Effector memory CD8-positive, alpha-beta T cell (primary cell): ENCODE data around the gene C2orf76.

ENCODE experiments used
- ATAC-seq: fragments of 150-1000 bp; cut with Tn5 transposase; replicated peaks from 2 replicates; pipeline ENCODE4 v1.10.0; 2021; ENCODE audit warnings: mild to moderate bottlenecking, moderate library complexity
- DNase-seq, 3 experiments: peaks; one replicate each; pipeline ENCODE4 v3.0.0; 2021
- H3K27ac Mint-ChIP-seq, 2 donors: one replicate each; pipeline ENCODE4 v1.8.0; 2022; ENCODE audit warnings: mild to moderate bottlenecking in 2 of 2, mixed read lengths in 2 of 2, moderate library complexity in 2 of 2
- H3K27me3 Mint-ChIP-seq, 2 donors: one replicate each; pipeline ENCODE4 v1.8.0; 2022; ENCODE audit warnings: mixed read lengths in 2 of 2
- H3K36me3 Mint-ChIP-seq: one replicate; pipeline ENCODE4 v1.8.0; 2022; ENCODE audit warnings: mild to moderate bottlenecking, moderate library complexity, mixed read lengths; ENCODE audit not compliant: insufficient read depth
- H3K4me1 Mint-ChIP-seq, 2 donors: one replicate each; pipeline ENCODE4 v1.8.0; 2022; ENCODE audit warnings: low read depth in 2 of 2, mixed read lengths in 2 of 2
- H3K4me3 Mint-ChIP-seq, 2 donors: one replicate each; pipeline ENCODE4 v1.8.0; 2022; ENCODE audit warnings: mild to moderate bottlenecking in 2 of 2, mixed read lengths in 2 of 2, moderate library complexity in 2 of 2
- H3K9me3 Mint-ChIP-seq, 2 donors: one replicate each; pipeline ENCODE4 v1.8.0; 2022; ENCODE audit warnings: mixed read lengths in 2 of 2

Gene C2orf76

DNA sequence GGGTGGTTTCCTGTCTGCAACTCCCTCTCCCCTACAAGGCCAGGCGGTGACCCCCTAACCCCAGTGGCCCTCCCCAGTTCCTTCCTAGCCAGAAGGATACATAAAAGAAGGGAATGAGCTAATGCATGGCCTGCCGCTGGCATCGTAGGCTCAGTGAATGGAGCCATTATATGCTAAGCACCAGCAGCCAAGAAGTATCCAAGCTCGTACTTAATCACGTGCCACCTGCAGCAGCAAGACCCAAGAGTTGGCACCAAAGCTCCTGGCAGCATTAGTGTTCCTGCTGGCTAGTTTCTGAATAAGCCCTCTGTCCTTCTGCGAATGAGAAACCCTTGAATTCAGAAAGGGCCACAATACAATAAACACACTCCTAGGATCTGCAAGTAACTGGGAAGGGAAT, 4.5 kb upstream of the C2orf76 start:
- Mint-ChIP-seq H3K27ac (no peak overlapping the region), H3K4me1 (peaks cover 23 to 24% of the 10 kb centered on the region in 2 donors), H3K9me3 (peaks cover 0 to 3% of the 10 kb centered on the region in 2 donors), H3K36me3 (peaks cover 65% of the 10 kb centered on the region), H3K27me3 (no peaks in the 10 kb centered on the region), H3K4me3 (no peak overlapping the region)
- no peak for ATAC-seq
- DNase-seq, result no peak

DNA sequence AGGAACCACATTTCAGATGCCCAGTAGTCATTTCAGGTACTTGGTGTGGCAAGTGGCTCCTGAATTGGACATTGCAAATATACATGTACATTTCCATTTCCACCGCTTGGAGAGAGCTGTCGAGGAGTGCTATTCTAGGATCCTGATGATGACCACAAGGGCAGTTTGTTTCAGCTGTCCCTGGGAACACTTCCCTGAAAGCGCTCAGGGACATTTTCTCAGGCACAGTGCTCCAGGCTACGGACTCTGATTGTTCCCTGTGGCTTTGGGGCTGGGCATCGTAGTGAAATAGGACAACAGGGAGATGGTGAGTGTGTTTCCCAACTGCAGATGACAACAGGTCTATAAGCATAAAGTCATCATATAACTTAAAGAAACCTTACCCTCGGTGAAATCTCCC, 3.2 kb upstream of the C2orf76 start:
- no peak overlapping the region for H3K27ac Mint-ChIP-seq
- peaks cover 62% of the 10 kb centered on the region for H3K36me3 Mint-ChIP-seq
- H3K27me3 Mint-ChIP-seq, result no peaks in the 10 kb centered on the region
- H3K4me1 Mint-ChIP-seq, result peaks cover 36% of the 10 kb centered on the region in 2 donors
- no peak overlapping the region for H3K4me3 Mint-ChIP-seq
- peaks cover 0 to 3% of the 10 kb centered on the region in 2 donors for H3K9me3 Mint-ChIP-seq
- DNase-seq, result no peak
- no peak for ATAC-seq

- Mint-ChIP-seq H3K27ac (peak overlapping the region; percentile 94 to 100), H3K4me1 (peaks cover 39 to 57% of the 10 kb centered on the region in 2 donors), H3K36me3 (peaks cover 54% of the 10 kb centered on the region), H3K27me3 (no peaks in the 10 kb centered on the region), H3K9me3 (no peaks in the 10 kb centered on the region), H3K4me3 (peak overlapping the region; percentile 97 to 100)
- ATAC-seq (peak; percentile 27), DNase-seq (peak; percentile 24 to 29 (median 28))
Measured at GRCh38 chr2:119367472-119368099, 952 bp upstream of the C2orf76 start.

DNA sequence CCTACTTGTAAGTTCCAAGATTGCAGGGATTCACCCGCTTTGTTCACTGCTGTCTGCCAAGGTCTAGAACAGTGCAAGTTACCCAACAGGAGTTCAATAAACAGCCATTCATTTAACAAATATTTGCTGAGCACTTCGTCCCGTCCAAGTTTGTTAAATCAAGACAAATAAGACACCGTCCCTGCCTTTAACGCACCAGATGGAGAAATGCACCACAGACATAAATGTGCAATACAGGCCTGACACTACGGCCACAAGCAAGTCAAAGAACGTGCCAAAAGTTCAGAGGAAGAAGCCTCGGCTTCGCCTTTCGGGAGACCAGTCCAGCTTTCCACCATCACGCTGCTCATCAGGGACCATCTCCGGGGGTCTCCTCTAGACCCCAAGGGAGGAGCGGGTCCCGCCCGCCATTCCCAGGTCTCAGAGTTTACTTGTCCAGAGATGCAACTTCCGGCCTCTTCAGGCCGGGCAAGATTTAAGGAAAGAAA, 429 bp downstream of the C2orf76 start:
- ATAC-seq, result peak; percentile 8
- DNase-seq, result peak in 1 of 3 experiments; percentile 11
- Mint-ChIP-seq H3K4me1 (peaks cover 40 to 59% of the 10 kb centered on the region in 2 donors), H3K36me3 (peaks cover 42% of the 10 kb centered on the region), H3K4me3 (peak overlapping the region; percentile 97 to 100), H3K27me3 (no peaks in the 10 kb centered on the region), H3K27ac (peak overlapping the region; percentile 94 to 100), H3K9me3 (no peaks in the 10 kb centered on the region)

DNA sequence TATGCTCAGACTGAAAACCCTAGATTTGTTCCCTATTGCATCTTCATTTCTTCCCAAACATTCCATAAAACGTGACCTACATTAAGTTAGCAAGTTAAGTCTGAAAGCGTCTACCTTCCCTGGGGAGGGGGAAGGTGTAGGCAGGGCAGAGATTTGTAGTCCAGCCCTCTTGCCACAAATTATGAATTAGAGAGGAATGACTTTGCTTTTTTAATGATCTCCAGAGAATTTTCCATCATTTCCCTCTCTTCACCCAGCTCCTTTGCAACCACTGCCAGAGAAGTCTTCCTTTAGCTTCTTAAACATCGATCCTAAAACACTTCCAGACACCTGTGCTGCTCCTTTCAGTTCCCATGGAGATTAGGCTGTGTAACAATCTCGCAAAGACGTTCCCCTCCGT, 1.2 kb downstream of the C2orf76 start:
- Mint-ChIP-seq H3K4me3 (peak overlapping the region; percentile 97 to 100), H3K36me3 (peaks cover 37% of the 10 kb centered on the region), H3K9me3 (no peaks in the 10 kb centered on the region), H3K4me1 (peaks cover 40 to 59% of the 10 kb centered on the region in 2 donors), H3K27ac (peak overlapping the region; percentile 94 to 100), H3K27me3 (no peaks in the 10 kb centered on the region)
- DNase-seq (no peak), ATAC-seq (no peak)

DNA sequence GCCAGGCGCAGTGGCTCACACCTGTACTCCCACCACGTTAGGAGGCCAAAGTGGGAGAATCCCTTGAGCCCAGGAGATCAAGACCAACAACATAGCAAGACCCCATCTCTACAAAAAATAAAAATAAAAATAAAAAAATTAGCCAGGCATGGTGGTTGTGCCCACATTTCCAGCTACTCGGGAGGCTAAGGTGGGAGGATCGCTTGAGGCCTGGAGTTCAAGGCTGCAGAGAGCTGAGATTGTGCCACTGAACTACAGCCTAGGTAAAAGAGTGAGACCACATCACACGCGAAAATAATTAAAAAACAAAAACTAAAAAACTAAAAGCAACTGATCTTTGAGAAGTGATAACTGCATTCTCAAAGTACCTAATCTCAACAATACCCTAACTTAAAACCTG, 1.8 kb downstream of the C2orf76 start:
- peaks cover 38 to 55% of the 10 kb centered on the region in 2 donors for H3K4me1 Mint-ChIP-seq
- no peaks in the 10 kb centered on the region for H3K27me3 Mint-ChIP-seq
- peaks cover 33% of the 10 kb centered on the region for H3K36me3 Mint-ChIP-seq
- ATAC-seq (no peak), DNase-seq (no peak)
- H3K27ac Mint-ChIP-seq, result peak overlapping the region in 1 of 2 donors; percentile 94
- H3K9me3 Mint-ChIP-seq, result no peaks in the 10 kb centered on the region
- peak overlapping the region; percentile 97 to 100 for H3K4me3 Mint-ChIP-seq

DNA sequence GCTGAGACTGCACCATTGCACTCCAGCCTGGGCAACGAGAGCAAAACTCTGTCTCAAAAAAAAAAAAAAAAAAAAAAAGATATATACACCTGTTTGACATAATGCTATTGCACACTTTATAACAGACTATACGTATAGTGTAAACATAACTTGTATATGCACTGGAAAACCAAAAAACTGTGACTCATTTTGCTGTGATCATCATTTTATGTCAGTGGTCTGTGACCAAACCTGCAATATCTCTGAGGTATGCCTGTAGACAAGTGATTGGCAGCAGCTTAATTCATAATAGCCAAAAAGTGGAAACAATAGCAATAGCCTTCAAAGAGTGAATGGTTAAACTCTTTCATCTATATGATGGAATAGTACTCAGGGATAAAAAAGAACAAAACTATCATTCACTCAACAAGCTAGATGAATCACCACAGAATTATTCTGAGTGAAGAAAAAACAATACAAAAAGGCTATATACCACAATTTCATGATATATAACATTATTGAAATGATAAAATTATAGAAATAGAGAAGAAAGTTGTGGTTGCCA, 6.1 kb downstream of the C2orf76 start:
- Mint-ChIP-seq H3K9me3 (no peaks in the 10 kb centered on the region), H3K27me3 (no peaks in the 10 kb centered on the region), H3K4me3 (no peak overlapping the region), H3K27ac (no peak overlapping the region), H3K36me3 (no peaks in the 10 kb centered on the region), H3K4me1 (peaks cover 15 to 38% of the 10 kb centered on the region in 2 donors)
- ATAC-seq, result no peak
- DNase-seq, result no peak

- Mint-ChIP-seq H3K36me3 (no peaks in the 10 kb centered on the region), H3K9me3 (no peaks in the 10 kb centered on the region), H3K4me3 (no peak overlapping the region), H3K4me1 (peaks cover 9 to 32% of the 10 kb centered on the region in 2 donors), H3K27ac (no peak overlapping the region), H3K27me3 (no peaks in the 10 kb centered on the region)
- DNase-seq, result no peak
- ATAC-seq, result no peak
Measured at GRCh38 chr2:119359774-119360173, 6.9 kb downstream of the C2orf76 start.

GRCh38 chr2:119354860-119355259, 11.8 kb downstream of the C2orf76 start:
- no peaks in the 10 kb centered on the region for H3K9me3 Mint-ChIP-seq
- H3K4me1 Mint-ChIP-seq, result peaks cover 5 to 9% of the 10 kb centered on the region in 2 donors
- no peak overlapping the region for H3K4me3 Mint-ChIP-seq
- H3K36me3 Mint-ChIP-seq, result peaks cover 3% of the 10 kb centered on the region
- no peak overlapping the region for H3K27ac Mint-ChIP-seq
- H3K27me3 Mint-ChIP-seq, result no peaks in the 10 kb centered on the region
- no peak for DNase-seq
- no peak for ATAC-seq

DNA sequence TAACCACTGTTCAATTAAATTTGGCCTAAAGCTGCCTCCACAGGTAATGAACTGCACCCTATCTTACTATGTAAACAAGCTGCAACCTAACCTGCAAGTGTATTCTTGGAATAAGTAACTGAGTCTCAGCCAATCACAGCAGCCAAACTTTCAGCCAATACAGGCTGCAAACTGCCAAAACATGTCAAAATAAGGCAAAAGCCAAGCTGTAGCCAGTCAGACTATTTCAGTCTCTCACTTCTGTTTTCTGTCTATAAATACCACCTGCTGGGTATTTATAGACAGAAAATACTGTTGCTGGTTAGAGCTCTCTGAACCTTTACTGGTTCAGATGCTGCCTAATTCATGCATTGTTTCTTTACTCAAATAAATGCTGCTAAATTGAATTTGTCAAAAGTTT, 14.3 kb downstream of the C2orf76 start:
- no peak for ATAC-seq
- Mint-ChIP-seq H3K27ac (no peak overlapping the region), H3K36me3 (peaks cover 3% of the 10 kb centered on the region)

DNA sequence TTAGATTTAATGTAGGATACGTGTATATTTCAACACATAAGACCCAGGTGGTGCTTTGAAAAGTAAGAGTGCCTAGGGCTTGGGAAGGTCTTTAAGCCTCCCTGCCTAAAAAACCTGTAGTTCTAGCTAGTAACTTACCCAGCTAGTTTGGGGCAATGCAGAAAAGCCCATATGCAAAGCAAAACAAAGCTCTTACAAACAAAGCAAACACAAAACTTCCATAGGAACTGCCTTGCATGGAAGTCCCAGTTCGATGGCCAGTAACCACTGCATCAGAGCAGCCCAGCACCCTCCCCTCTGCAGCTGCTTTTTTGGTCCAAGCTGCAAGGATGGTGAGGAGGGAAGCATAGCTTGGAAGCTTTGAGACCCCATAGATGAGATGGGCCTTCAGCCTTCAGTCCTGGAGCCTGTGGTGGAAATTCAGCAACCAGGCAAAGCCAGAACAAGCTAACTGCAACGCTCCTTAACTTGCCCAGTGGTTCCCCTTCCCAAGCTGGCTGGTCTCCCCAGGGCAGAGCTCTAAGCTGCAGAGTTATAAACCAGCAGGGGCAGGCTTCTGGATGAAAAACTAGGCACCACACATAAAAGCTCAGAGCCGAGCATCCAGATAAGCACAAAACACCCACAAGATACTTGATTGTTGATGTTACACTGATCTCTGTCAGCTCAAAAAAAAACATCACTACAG, 16.2 kb downstream of the C2orf76 start:
- ATAC-seq, result no peak
- H3K27me3 Mint-ChIP-seq, result no peaks in the 10 kb centered on the region
- DNase-seq, result no peak
- H3K9me3 Mint-ChIP-seq, result no peaks in the 10 kb centered on the region
- H3K4me3 Mint-ChIP-seq, result no peak overlapping the region
- no peaks in the 10 kb centered on the region for H3K4me1 Mint-ChIP-seq
- peaks cover 3% of the 10 kb centered on the region for H3K36me3 Mint-ChIP-seq
- H3K27ac Mint-ChIP-seq, result no peak overlapping the region

More for the DNA sequence above, 14.3 kb downstream of the C2orf76 start:
- Mint-ChIP-seq H3K9me3 (no peaks in the 10 kb centered on the region), H3K4me3 (no peak overlapping the region), H3K27me3 (no peaks in the 10 kb centered on the region), H3K4me1 (peaks cover 4 to 9% of the 10 kb centered on the region in 2 donors)
- DNase-seq, result no peak

DNA sequence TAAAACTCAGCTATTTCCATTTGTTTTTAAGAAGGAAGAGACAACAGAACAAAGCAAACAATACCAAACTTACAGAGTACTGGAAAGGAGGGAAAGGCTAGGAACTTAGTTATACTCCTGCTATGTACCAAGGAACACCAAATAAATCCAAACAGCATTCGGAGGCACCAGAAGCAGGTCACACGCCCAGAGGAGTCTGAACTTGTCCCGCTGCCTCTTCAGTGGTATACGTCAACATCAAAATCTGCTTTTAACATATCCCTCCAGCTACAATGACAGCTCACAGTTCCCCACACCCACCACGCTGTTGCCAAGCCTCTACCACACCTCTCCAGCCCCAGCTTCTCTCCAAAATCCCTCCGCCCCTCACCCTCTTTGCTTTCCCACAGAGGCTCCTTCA, 17.3 kb downstream of the C2orf76 start:
- ATAC-seq, result no peak
- Mint-ChIP-seq H3K36me3 (peaks cover 3% of the 10 kb centered on the region), H3K9me3 (no peaks in the 10 kb centered on the region), H3K27ac (no peak overlapping the region), H3K4me3 (no peak overlapping the region), H3K27me3 (no peaks in the 10 kb centered on the region), H3K4me1 (no peaks in the 10 kb centered on the region)
- DNase-seq, result no peak

DNA sequence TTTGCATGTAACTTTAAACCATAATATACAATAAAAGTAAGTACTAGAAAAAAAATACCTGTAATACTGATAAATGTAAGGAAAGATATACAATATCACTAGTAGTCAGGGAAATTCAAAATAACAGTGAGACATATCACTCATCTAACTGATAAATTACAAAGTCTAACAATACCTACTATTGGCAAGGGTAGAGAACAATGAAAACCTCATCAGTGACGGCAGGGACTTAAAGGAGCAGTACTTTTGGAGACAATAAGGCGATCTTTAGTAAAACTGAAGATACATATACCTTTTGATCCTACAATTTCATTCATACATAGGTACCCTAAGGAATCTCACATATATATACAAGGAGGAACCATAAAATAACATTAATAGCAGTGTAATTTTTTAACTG, 24.9 kb downstream of the C2orf76 start:
- Mint-ChIP-seq H3K27ac (no peak overlapping the region), H3K4me3 (no peak overlapping the region), H3K27me3 (no peaks in the 10 kb centered on the region), H3K36me3 (peaks cover 5% of the 10 kb centered on the region), H3K4me1 (peaks cover 16 to 19% of the 10 kb centered on the region in 2 donors), H3K9me3 (no peaks in the 10 kb centered on the region)
- DNase-seq (no peak), ATAC-seq (no peak)

DNA sequence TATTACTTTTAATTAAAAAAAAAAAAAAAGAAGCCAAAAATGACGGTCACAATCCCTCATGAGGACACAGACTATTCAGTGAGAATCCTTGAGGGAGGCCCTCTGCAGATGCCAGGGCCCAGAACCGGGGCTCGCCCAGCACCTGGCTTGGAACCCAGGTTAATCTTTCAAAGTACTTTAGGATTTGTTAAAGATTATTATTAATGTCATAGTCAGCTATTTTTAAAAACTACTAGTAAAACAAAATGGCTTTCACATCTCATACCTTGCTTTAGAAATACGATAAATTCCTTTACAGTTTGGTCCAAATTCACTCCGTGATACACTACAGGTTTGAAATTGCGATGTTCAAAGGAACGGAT, 27.1 kb downstream of the C2orf76 start:
- H3K4me3 Mint-ChIP-seq, result peak overlapping the region; percentile 7 to 21
- no peaks in the 10 kb centered on the region for H3K9me3 Mint-ChIP-seq
- no peaks in the 10 kb centered on the region for H3K27me3 Mint-ChIP-seq
- ATAC-seq, result no peak
- H3K4me1 Mint-ChIP-seq, result peaks cover 16 to 19% of the 10 kb centered on the region in 2 donors
- no peak for DNase-seq
- peaks cover 5% of the 10 kb centered on the region for H3K36me3 Mint-ChIP-seq
- peak overlapping the region in 1 of 2 donors; percentile 82 for H3K27ac Mint-ChIP-seq
